Measurements from ENCODE around the gene ZMIZ1. TPM values are rescaled to one million over a fixed set of nuclear protein-coding genes. Genes with fewer than 3 reads are reported as not detected.

ZMIZ1 gene
- total RNA-seq, 1 donor from 2014 or later: 85.2 TPM

GRCh38 chr10:79245539-79246208 is 176.9 kb downstream of the ZMIZ1 start:
- TF ChIP-seq, protein P1, sequence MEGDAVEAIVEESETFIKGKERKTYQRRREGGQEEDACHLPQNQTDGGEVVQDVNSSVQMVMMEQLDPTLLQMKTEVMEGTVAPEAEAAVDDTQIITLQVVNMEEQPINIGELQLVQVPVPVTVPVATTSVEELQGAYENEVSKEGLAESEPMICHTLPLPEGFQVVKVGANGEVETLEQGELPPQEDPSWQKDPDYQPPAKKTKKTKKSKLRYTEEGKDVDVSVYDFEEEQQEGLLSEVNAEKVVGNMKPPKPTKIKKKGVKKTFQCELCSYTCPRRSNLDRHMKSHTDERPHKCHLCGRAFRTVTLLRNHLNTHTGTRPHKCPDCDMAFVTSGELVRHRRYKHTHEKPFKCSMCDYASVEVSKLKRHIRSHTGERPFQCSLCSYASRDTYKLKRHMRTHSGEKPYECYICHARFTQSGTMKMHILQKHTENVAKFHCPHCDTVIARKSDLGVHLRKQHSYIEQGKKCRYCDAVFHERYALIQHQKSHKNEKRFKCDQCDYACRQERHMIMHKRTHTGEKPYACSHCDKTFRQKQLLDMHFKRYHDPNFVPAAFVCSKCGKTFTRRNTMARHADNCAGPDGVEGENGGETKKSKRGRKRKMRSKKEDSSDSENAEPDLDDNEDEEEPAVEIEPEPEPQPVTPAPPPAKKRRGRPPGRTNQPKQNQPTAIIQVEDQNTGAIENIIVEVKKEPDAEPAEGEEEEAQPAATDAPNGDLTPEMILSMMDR (IDR thresholded peaks at IDR 0.05; ENCODE audit: unreplicated experiment): no peak
- H3K27ac Mint-ChIP-seq: peak overlapping the region; percentile 59
- H3K4me3 Mint-ChIP-seq (ENCODE audit: low read depth): no peak overlapping the region
- no peaks in the 10 kb centered on the region for H3K9me3 Mint-ChIP-seq (ENCODE audit: low read depth)
- DNase-seq (ENCODE audit: low spot score, unreplicated experiment): no peak
- H3K36me3 Mint-ChIP-seq (ENCODE audit: insufficient read depth): no peaks in the 10 kb centered on the region
- peaks cover 14% of the 10 kb centered on the region for H3K4me1 Mint-ChIP-seq (ENCODE audit: low read depth)
- peaks cover 2% of the 10 kb centered on the region for H3K27me3 Mint-ChIP-seq

DNA sequence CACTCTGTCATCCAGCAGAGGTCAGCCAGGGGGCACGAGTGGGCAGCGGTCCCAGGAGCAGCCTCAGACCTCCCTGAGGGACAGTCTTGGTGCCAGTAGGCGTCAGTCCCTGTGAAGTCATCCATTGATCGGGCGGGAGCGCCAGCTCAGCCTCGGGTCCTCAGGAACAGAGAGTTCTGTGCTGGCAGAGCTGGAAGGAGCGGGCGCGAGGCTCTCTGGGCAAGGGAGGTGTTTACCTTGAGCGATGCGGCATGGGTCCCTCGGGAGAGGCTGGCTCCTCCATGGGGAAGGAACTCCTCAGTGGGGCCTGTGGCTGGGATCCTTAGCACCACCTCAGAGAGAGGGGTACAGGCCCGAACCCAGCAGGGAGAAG is 177.4 kb downstream of the ZMIZ1 start:
- H3K4me1 Mint-ChIP-seq (ENCODE audit: low read depth): peaks cover 8% of the 10 kb centered on the region
- H3K4me3 Mint-ChIP-seq (ENCODE audit: low read depth): no peak overlapping the region
- H3K36me3 Mint-ChIP-seq (ENCODE audit: insufficient read depth): no peaks in the 10 kb centered on the region
- H3K27me3 Mint-ChIP-seq: no peaks in the 10 kb centered on the region
- no peak for DNase-seq (ENCODE audit: low spot score, unreplicated experiment)
- TF ChIP-seq, protein P1 (IDR thresholded peaks at IDR 0.05; ENCODE audit: unreplicated experiment): no peak
- H3K27ac Mint-ChIP-seq: peak overlapping the region; percentile 59
- H3K9me3 Mint-ChIP-seq (ENCODE audit: low read depth): no peaks in the 10 kb centered on the region

DNA sequence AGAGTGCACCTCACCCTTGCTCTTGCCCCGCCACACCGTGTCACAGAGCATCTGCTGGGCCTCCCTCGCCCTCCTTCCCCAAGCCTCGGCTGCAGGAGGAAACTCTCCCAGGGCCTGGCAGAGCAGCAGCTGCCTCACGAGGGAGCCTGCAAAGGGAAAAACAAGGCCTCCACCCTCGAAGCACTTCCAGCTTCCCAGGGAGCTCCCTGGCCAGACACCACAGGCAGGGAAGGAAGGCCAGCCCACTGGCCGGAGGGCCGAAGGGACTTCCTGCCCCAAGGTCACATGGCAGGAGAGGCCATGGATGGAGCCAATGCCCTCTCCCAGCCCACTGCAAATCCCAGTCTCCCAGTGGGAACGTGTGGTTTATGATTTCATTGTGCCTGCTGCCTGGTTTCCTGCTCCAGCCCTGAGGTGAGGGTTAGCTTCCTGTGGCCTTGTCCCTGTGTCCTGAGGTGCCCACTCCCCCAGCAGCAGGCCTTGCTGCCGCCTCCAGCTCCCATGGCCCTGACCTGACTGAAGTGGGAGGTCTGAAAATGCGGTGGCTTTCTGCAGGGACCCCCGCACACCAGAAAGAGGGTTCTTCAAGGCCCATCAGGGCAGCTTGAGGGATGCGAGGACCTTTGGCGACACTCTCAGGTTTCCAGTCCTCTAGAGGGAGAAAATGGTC is 178.0 kb downstream of the ZMIZ1 start:
- H3K4me3 Mint-ChIP-seq (ENCODE audit: low read depth): no peak overlapping the region
- H3K27me3 Mint-ChIP-seq: no peaks in the 10 kb centered on the region
- no peak for DNase-seq (ENCODE audit: low spot score, unreplicated experiment)
- no peaks in the 10 kb centered on the region for H3K9me3 Mint-ChIP-seq (ENCODE audit: low read depth)
- TF ChIP-seq, protein P1 (IDR thresholded peaks at IDR 0.05; ENCODE audit: unreplicated experiment): no peak
- H3K27ac Mint-ChIP-seq: no peak overlapping the region
- H3K4me1 Mint-ChIP-seq (ENCODE audit: low read depth): peaks cover 3% of the 10 kb centered on the region
- H3K36me3 Mint-ChIP-seq (ENCODE audit: insufficient read depth): no peaks in the 10 kb centered on the region

DNA sequence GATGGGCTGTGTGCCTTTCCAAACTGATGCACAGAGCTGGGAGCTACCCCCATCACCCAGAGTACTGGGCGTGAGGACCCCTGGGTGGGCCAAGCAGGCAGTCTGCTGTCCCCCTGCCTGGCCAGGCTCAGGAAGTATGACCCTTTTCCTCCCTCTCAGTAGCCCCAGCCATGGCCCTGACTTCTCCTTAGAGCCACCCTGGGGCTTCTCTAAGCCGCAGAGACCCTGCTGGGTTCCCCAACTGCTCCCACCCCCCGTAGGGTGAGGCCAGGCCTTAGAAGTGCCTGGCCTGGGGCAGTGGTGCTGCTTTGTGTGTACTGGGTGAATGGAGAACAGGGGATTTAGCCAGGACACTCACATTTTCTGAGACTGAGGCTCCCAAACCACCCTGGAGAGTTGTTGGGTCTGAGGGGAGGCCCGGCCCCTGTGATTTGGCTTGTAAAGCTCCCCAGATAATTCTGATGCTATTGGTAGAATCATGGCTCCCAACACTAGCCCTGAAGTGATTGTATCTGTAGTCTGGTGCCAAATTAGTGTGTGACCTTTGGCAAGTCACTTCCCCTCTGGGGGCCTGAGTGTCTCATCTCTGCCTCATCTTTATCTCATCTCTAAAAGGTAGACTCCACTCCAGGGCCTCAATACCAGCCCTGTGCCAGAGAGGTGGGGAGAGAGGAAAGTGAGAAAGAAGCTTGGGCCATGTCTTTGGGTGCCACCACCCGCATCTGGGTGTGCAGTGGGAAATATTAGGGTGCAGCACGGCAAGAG is 178.8 kb downstream of the ZMIZ1 start:
- Mint-ChIP-seq H3K4me3 (ENCODE audit: low read depth) (no peak overlapping the region), H3K4me1 (ENCODE audit: low read depth) (no peaks in the 10 kb centered on the region), H3K36me3 (ENCODE audit: insufficient read depth) (no peaks in the 10 kb centered on the region), H3K27me3 (no peaks in the 10 kb centered on the region), H3K27ac (peak overlapping the region; percentile 33), H3K9me3 (ENCODE audit: low read depth) (no peaks in the 10 kb centered on the region)
- no peak for DNase-seq (ENCODE audit: low spot score, unreplicated experiment)
- TF ChIP-seq, protein P1 (IDR thresholded peaks at IDR 0.05; ENCODE audit: unreplicated experiment): no peak

- Mint-ChIP-seq H3K9me3 (ENCODE audit: low read depth) (no peaks in the 10 kb centered on the region), H3K27ac (no peak overlapping the region), H3K27me3 (no peaks in the 10 kb centered on the region), H3K36me3 (ENCODE audit: insufficient read depth) (no peaks in the 10 kb centered on the region), H3K4me3 (ENCODE audit: low read depth) (no peak overlapping the region), H3K4me1 (ENCODE audit: low read depth) (no peaks in the 10 kb centered on the region)
- DNase-seq (ENCODE audit: low spot score, unreplicated experiment): no peak
- TF ChIP-seq, protein P1 (IDR thresholded peaks at IDR 0.05; ENCODE audit: unreplicated experiment): no peak
Observed at GRCh38 chr10:79248341-79249185, 179.8 kb downstream of the ZMIZ1 start.
